HG03103 (cell line): ENCODE measurements around the gene LCK.

ENCODE experiments used
- ATAC-seq: cut with Tn5 transposase; IDR thresholded peaks from one replicate; pipeline ENCODE4 v1.9.1; 2021; ENCODE audit warnings: low read depth; ENCODE audit not compliant: unreplicated experiment

LCK gene

GRCh38 chr1:32311709-32312393 lies 60.8 kb downstream of the LCK start:
- ATAC-seq: no peak

- ATAC-seq: no peak
Measured at GRCh38 chr1:32316903-32317277, 65.8 kb downstream of the LCK start.

- ATAC-seq: no peak
Measured at GRCh38 chr1:32318127-32318869, 67.2 kb downstream of the LCK start.

GRCh38 chr1:32321712-32322291 lies 70.7 kb downstream of the LCK start:
- ATAC-seq: no peak

GRCh38 chr1:32327204-32327603 lies 76.1 kb downstream of the LCK start:
- ATAC-seq: no peak

- no peak for ATAC-seq
Measured at GRCh38 chr1:32329931-32330466, 78.9 kb downstream of the LCK start.

- ATAC-seq: no peak
Measured at GRCh38 chr1:32330558-32331151, 79.6 kb downstream of the LCK start.

- ATAC-seq: no peak
Measured at GRCh38 chr1:32331549-32331948, 80.5 kb downstream of the LCK start.

GRCh38 chr1:32332290-32333079 lies 81.4 kb downstream of the LCK start:
- no peak for ATAC-seq

- no peak for ATAC-seq
Measured at GRCh38 chr1:32333251-32333963, 82.3 kb downstream of the LCK start.

GRCh38 chr1:32334274-32334861 lies 83.3 kb downstream of the LCK start:
- ATAC-seq: no peak

GRCh38 chr1:32334864-32335534 lies 83.9 kb downstream of the LCK start:
- no peak for ATAC-seq

GRCh38 chr1:32335535-32335789 lies 84.4 kb downstream of the LCK start:
- ATAC-seq: no peak
